Suprapubic skin (tissue), 3 donors: ENCODE data around the gene CPSF4.

Source experiments
- CTCF ChIP-seq, 2 donors: fragments of 200-600 bp in 1 of 2; fragments of 450-650 bp in 1 of 2; sonication (generic) in 1 of 2; IDR thresholded peaks; one replicate each; pipeline ENCODE4 v1.5.1; 2016 to 2019; ENCODE audit warnings: antibody characterized with exemption in 2 of 2, mild to moderate bottlenecking in 1 of 2, moderate library complexity in 1 of 2
- POLR2AphosphoS5 ChIP-seq, 3 donors: sonication (generic); formaldehyde crosslinking; IDR thresholded peaks; one replicate each; pipeline ENCODE4 v1.6.1; 2017; ENCODE audit warnings: antibody characterized with exemption in 3 of 3

- TF ChIP-seq CTCF (IDR thresholded peaks at IDR 0.05) (no peak), POLR2AphosphoS5 (IDR thresholded peaks at IDR 0.05) (no peak)
Measured at GRCh38 chr7:99404235-99404976, 34.3 kb upstream of the CPSF4 start.
